ENCODE measurements around the gene SPTLC2. TPM values are rescaled to one million over a fixed set of nuclear protein-coding genes. Genes with fewer than 3 reads are reported as not detected.

The SPTLC2 gene
- total RNA-seq, 2 donors from 2014 or later: 20.0 to 24.5 TPM

- WGBS: 61% methylated on average over 2 of the region's 2 CpGs
- Histone ChIP-seq H3K4me3 (no peak overlapping the region), H3K9me3 (no peaks in the 10 kb centered on the region), H3K36me3 (no peaks in the 10 kb centered on the region), H3K4me1 (replicated peaks) (no peaks in the 10 kb centered on the region), H3K27ac (no peak overlapping the region), H3K27me3 (replicated peaks; ENCODE audit: insufficient read depth) (no peaks in the 10 kb centered on the region)
- TF ChIP-seq POLR2AphosphoS5 (IDR thresholded peaks at IDR 0.05) (no peak), POLR2A (IDR thresholded peaks at IDR 0.05) (no peak), CTCF (IDR thresholded peaks at IDR 0.05) (no peak)
- DNase-seq (ENCODE audit: low spot score): no peak
- intact Hi-C loops (cut with DNase I): no loop called here
Observed at GRCh38 chr14:77579065-77579464, 37.4 kb downstream of the SPTLC2 start.

GRCh38 chr14:77574446-77575115 lies 41.9 kb downstream of the SPTLC2 start:
- no peak for TF ChIP-seq POLR2A (IDR thresholded peaks at IDR 0.05)
- TF ChIP-seq CTCF (IDR thresholded peaks at IDR 0.05): no peak
- no peak for TF ChIP-seq POLR2AphosphoS5 (IDR thresholded peaks at IDR 0.05)
- Histone ChIP-seq H3K27me3 (replicated peaks; ENCODE audit: insufficient read depth) (no peaks in the 10 kb centered on the region), H3K27ac (no peak overlapping the region), H3K4me3 (no peak overlapping the region), H3K4me1 (replicated peaks) (no peaks in the 10 kb centered on the region), H3K9me3 (no peaks in the 10 kb centered on the region), H3K36me3 (no peaks in the 10 kb centered on the region)
- intact Hi-C loops (cut with DNase I): no loop called here
- WGBS: 57% methylated on average over 4 of the region's 4 CpGs
- DNase-seq (ENCODE audit: low spot score): no peak

GRCh38 chr14:77573964-77574363 lies 42.5 kb downstream of the SPTLC2 start:
- WGBS: 96% methylated on average over 3 of the region's 3 CpGs
- TF ChIP-seq POLR2AphosphoS5 (IDR thresholded peaks at IDR 0.05) (no peak), POLR2A (IDR thresholded peaks at IDR 0.05) (no peak)
- Histone ChIP-seq H3K27ac (no peak overlapping the region), H3K4me1 (replicated peaks) (no peaks in the 10 kb centered on the region), H3K36me3 (no peaks in the 10 kb centered on the region), H3K27me3 (replicated peaks; ENCODE audit: insufficient read depth) (no peaks in the 10 kb centered on the region), H3K9me3 (no peaks in the 10 kb centered on the region), H3K4me3 (no peak overlapping the region)
- DNase-seq (ENCODE audit: low spot score): no peak
- intact Hi-C loops (cut with DNase I): no loop called here

- Histone ChIP-seq H3K27me3 (replicated peaks; ENCODE audit: insufficient read depth) (no peaks in the 10 kb centered on the region), H3K4me1 (replicated peaks) (no peaks in the 10 kb centered on the region), H3K36me3 (no peaks in the 10 kb centered on the region), H3K27ac (no peak overlapping the region), H3K4me3 (no peak overlapping the region), H3K9me3 (no peaks in the 10 kb centered on the region)
- no peak for DNase-seq (ENCODE audit: low spot score)
- TF ChIP-seq CTCF (IDR thresholded peaks at IDR 0.05): no peak
- TF ChIP-seq POLR2A (IDR thresholded peaks at IDR 0.05): no peak
- no peak for TF ChIP-seq POLR2AphosphoS5 (IDR thresholded peaks at IDR 0.05)
- intact Hi-C loops (cut with DNase I): no loop called here
- WGBS: 58% methylated on average over 6 of the region's 6 CpGs
Observed at GRCh38 chr14:77570706-77571268, 45.6 kb downstream of the SPTLC2 start.

GRCh38 chr14:77565994-77566305 lies 50.5 kb downstream of the SPTLC2 start:
- no peaks in the 10 kb centered on the region for H3K36me3 ChIP-seq
- H3K4me3 ChIP-seq: no peak overlapping the region
- 66% methylated on average over 1 of the region's 1 CpG for WGBS
- no peak for TF ChIP-seq POLR2A (IDR thresholded peaks at IDR 0.05)
- TF ChIP-seq POLR2AphosphoS5 (IDR thresholded peaks at IDR 0.05): no peak
- TF ChIP-seq CTCF (IDR thresholded peaks at IDR 0.05): no peak
- H3K27ac ChIP-seq: no peak overlapping the region
- no peak for DNase-seq (ENCODE audit: low spot score)
- no peaks in the 10 kb centered on the region for H3K9me3 ChIP-seq
- H3K27me3 ChIP-seq (replicated peaks; ENCODE audit: insufficient read depth): no peaks in the 10 kb centered on the region
- intact Hi-C loops (cut with DNase I): no loop called here
- no peaks in the 10 kb centered on the region for H3K4me1 ChIP-seq (replicated peaks)

Data from prostate gland (tissue), 2 donors.